ENCODE measurements around the gene SPPL2B. TPM values are rescaled to one million over a fixed set of nuclear protein-coding genes. Genes with fewer than 3 reads are reported as not detected.
A peak's percentile ranks its signal among the peaks of the same experiment; 100 is the strongest.

The SPPL2B gene
- total and polyA plus RNA-seq, 2 experiments from 2014 or later, result 23.5 to 51.0 TPM

DNA sequence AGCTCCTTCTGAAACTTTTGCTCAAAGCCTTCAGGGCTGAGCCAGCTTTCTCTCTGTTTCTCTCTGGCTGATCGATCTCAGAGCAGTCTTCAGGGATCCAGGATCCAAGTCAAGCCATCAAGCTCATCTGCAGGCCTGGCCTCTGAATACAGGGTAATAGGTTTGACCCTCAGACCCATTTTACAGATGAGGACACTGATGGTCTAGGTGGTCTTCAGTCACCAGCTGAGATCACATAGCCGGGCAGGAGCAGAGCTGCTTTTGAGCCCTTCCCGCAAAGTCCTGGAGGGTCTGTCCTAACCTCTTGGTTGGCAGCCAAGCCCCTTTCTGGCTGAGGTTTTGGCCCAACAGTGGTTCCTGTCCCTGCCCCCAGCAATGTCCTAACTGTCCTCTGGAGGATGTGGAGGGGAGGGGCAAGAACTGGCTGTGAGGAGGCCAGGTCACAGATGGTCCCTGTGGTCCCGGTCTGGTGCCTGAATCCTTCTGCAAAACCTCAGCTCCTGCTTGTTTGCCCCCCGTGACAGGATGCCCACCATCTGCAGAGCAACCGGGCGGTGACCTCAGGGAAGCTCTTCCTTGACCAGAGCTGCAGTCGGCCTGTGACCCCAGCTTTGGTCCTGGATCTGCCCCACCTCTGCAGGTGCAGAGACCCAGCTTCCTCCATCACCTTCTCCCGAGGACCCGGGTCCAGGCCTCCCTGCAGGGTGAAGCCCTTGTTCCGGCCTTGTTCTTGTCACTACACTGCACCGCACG is 40.7 kb upstream of the SPPL2B start:
- Histone ChIP-seq H3K36me3 (ENCODE audit: insufficient read depth) (no peaks in the 10 kb centered on the region), H3K9me2 (ENCODE audit: insufficient read depth) (no peaks in the 10 kb centered on the region), H3K27me3 (ENCODE audit: insufficient read depth) (peaks cover 63% of the 10 kb centered on the region), H3K79me2 (replicated peaks; ENCODE audit: insufficient read depth) (no peaks in the 10 kb centered on the region), H3K4me3 (no peak overlapping the region), H3K27ac (ENCODE audit: low read depth) (no peak overlapping the region), H4K20me1 (replicated peaks; ENCODE audit: insufficient read depth) (0 out of 2 replicates have a peak, but pooled peaks cover 2% of the 10 kb centered on the region), H3F3A (replicated peaks; ENCODE audit: low read depth) (peaks cover 12% of the 10 kb centered on the region; the same call in 1 of the 2 replicates), H2AFZ (no peak overlapping the region), H3K4me1 (ENCODE audit: insufficient read depth) (no peaks in the 10 kb centered on the region), H3K4me2 (no peak overlapping the region)
- ATAC-seq (no peak), DNase-seq (ENCODE audit: low spot score) (peak; percentile 1)
- H3K9me3 Mint-ChIP-seq, result peaks cover 4% of the 10 kb centered on the region; the same call in 1 of the 3 replicates
- no peak overlapping the region for H3K27ac Mint-ChIP-seq
- H3K4me3 Mint-ChIP-seq, result no peak overlapping the region
- TF ChIP-seq CTCF (conservative IDR thresholded peaks at IDR 0.05; ENCODE audit: low read depth in 2 of 2) (no peak), ZNF114 (CRISPR knock-in tag; IDR thresholded peaks at IDR 0.05) (no peak), REST (IDR thresholded peaks at IDR 0.05; ENCODE audit: unreplicated experiment) (no peak), ETS1 (IDR thresholded peaks at IDR 0.05) (no peak), ZNF331 (CRISPR knock-in tag; IDR thresholded peaks at IDR 0.05; ENCODE audit: low read depth) (no peak)
- TF ChIP-seq, protein P1, sequence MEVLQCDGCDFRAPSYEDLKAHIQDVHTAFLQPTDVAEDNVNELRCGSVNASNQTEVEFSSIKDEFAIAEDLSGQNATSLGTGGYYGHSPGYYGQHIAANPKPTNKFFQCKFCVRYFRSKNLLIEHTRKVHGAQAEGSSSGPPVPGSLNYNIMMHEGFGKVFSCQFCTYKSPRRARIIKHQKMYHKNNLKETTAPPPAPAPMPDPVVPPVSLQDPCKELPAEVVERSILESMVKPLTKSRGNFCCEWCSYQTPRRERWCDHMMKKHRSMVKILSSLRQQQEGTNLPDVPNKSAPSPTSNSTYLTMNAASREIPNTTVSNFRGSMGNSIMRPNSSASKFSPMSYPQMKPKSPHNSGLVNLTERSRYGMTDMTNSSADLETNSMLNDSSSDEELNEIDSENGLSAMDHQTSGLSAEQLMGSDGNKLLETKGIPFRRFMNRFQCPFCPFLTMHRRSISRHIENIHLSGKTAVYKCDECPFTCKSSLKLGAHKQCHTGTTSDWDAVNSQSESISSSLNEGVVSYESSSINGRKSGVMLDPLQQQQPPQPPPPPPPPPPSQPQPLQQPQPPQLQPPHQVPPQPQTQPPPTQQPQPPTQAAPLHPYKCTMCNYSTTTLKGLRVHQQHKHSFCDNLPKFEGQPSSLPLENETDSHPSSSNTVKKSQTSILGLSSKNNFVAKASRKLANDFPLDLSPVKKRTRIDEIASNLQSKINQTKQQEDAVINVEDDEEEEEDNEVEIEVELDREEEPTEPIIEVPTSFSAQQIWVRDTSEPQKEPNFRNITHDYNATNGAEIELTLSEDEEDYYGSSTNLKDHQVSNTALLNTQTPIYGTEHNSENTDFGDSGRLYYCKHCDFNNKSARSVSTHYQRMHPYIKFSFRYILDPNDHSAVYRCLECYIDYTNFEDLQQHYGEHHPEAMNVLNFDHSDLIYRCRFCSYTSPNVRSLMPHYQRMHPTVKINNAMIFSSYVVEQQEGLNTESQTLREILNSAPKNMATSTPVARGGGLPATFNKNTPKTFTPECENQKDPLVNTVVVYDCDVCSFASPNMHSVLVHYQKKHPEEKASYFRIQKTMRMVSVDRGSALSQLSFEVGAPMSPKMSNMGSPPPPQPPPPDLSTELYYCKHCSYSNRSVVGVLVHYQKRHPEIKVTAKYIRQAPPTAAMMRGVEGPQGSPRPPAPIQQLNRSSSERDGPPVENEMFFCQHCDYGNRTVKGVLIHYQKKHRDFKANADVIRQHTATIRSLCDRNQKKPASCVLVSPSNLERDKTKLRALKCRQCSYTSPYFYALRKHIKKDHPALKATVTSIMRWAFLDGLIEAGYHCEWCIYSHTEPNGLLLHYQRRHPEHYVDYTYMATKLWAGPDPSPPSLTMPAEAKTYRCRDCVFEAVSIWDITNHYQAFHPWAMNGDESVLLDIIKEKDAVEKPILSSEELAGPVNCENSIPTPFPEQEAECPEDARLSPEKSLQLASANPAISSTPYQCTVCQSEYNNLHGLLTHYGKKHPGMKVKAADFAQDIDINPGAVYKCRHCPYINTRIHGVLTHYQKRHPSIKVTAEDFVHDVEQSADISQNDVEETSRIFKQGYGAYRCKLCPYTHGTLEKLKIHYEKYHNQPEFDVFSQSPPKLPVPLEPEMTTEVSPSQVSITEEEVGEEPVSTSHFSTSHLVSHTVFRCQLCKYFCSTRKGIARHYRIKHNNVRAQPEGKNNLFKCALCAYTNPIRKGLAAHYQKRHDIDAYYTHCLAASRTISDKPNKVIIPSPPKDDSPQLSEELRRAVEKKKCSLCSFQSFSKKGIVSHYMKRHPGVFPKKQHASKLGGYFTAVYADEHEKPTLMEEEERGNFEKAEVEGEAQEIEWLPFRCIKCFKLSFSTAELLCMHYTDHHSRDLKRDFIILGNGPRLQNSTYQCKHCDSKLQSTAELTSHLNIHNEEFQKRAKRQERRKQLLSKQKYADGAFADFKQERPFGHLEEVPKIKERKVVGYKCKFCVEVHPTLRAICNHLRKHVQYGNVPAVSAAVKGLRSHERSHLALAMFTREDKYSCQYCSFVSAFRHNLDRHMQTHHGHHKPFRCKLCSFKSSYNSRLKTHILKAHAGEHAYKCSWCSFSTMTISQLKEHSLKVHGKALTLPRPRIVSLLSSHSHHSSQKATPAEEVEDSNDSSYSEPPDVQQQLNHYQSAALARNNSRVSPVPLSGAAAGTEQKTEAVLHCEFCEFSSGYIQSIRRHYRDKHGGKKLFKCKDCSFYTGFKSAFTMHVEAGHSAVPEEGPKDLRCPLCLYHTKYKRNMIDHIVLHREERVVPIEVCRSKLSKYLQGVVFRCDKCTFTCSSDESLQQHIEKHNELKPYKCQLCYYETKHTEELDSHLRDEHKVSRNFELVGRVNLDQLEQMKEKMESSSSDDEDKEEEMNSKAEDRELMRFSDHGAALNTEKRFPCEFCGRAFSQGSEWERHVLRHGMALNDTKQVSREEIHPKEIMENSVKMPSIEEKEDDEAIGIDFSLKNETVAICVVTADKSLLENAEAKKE (CRISPR knock-in tag; IDR thresholded peaks at IDR 0.05), result no peak
- peaks cover 54% of the 10 kb centered on the region for H3K27me3 Mint-ChIP-seq (ENCODE audit: insufficient read depth, low read depth, poor library complexity)
- H3K4me1 Mint-ChIP-seq, result peaks cover 11% of the 10 kb centered on the region
- no peaks in the 10 kb centered on the region; the same call in 2 of the 3 replicates for H3K36me3 Mint-ChIP-seq (ENCODE audit: low read depth)
